ENCODE results near the gene PHF2.

The PHF2 gene

GRCh38 chr9:93576258-93577077, at the start of gene PHF2:
TSS of gene PHF2 (plus strand) at chr9:93576584. CDS start at chr9:93576774, 190 bp downstream.
- no peak for DNase-seq (ENCODE audit: low read depth)

GRCh38 chr9:93531374-93531773, 45.0 kb upstream of the PHF2 start:
- DNase-seq (ENCODE audit: low read depth): no peak

GRCh38 chr9:93532141-93532540, 44.2 kb upstream of the PHF2 start:
- no peak for DNase-seq (ENCODE audit: low read depth)

- DNase-seq (ENCODE audit: low read depth): no peak
Measured at GRCh38 chr9:93533863-93534262, 42.5 kb upstream of the PHF2 start.

GRCh38 chr9:93536167-93536566, 40.2 kb upstream of the PHF2 start:
- DNase-seq (ENCODE audit: low read depth): no peak

GRCh38 chr9:93536874-93537273, 39.5 kb upstream of the PHF2 start:
- no peak for DNase-seq (ENCODE audit: low read depth)

- DNase-seq (ENCODE audit: low read depth): no peak
Measured at GRCh38 chr9:93540305-93540704, 36.1 kb upstream of the PHF2 start.

GRCh38 chr9:93541005-93541404, 35.4 kb upstream of the PHF2 start:
- DNase-seq (ENCODE audit: low read depth): no peak

GRCh38 chr9:93541581-93542349, 34.6 kb upstream of the PHF2 start:
- no peak for DNase-seq (ENCODE audit: low read depth)

- DNase-seq (ENCODE audit: low read depth): no peak
Measured at GRCh38 chr9:93543117-93543516, 33.3 kb upstream of the PHF2 start.

- DNase-seq (ENCODE audit: low read depth): no peak
Measured at GRCh38 chr9:93546356-93546755, 30.0 kb upstream of the PHF2 start.

- DNase-seq (ENCODE audit: low read depth): no peak
Measured at GRCh38 chr9:93549611-93550010, 26.8 kb upstream of the PHF2 start.

GRCh38 chr9:93552923-93553322, 23.5 kb upstream of the PHF2 start:
- no peak for DNase-seq (ENCODE audit: low read depth)

GRCh38 chr9:93555370-93555769, 21.0 kb upstream of the PHF2 start:
- no peak for DNase-seq (ENCODE audit: low read depth)

GRCh38 chr9:93557366-93558137, 18.8 kb upstream of the PHF2 start:
- no peak for DNase-seq (ENCODE audit: low read depth)

- DNase-seq (ENCODE audit: low read depth): no peak
Measured at GRCh38 chr9:93558503-93558902, 17.9 kb upstream of the PHF2 start.

- DNase-seq (ENCODE audit: low read depth): no peak
Measured at GRCh38 chr9:93560991-93561390, 15.4 kb upstream of the PHF2 start.

- DNase-seq (ENCODE audit: low read depth): no peak
Measured at GRCh38 chr9:93562157-93562556, 14.2 kb upstream of the PHF2 start.

- DNase-seq (ENCODE audit: low read depth): no peak
Measured at GRCh38 chr9:93565089-93565488, 11.3 kb upstream of the PHF2 start.

GRCh38 chr9:93566408-93567270, 9.7 kb upstream of the PHF2 start:
- peak; percentile 99 for DNase-seq (ENCODE audit: low read depth)

GRCh38 chr9:93567271-93567959, 9.0 kb upstream of the PHF2 start:
- no peak for DNase-seq (ENCODE audit: low read depth)
